ENCODE data around the gene NLGN2.
"Not testable (repeated sequence)": the region's sequence is repeated elsewhere in the genome, so short reads cannot be mapped to it uniquely, and the experiment has no call there.

Gene NLGN2

DNA sequence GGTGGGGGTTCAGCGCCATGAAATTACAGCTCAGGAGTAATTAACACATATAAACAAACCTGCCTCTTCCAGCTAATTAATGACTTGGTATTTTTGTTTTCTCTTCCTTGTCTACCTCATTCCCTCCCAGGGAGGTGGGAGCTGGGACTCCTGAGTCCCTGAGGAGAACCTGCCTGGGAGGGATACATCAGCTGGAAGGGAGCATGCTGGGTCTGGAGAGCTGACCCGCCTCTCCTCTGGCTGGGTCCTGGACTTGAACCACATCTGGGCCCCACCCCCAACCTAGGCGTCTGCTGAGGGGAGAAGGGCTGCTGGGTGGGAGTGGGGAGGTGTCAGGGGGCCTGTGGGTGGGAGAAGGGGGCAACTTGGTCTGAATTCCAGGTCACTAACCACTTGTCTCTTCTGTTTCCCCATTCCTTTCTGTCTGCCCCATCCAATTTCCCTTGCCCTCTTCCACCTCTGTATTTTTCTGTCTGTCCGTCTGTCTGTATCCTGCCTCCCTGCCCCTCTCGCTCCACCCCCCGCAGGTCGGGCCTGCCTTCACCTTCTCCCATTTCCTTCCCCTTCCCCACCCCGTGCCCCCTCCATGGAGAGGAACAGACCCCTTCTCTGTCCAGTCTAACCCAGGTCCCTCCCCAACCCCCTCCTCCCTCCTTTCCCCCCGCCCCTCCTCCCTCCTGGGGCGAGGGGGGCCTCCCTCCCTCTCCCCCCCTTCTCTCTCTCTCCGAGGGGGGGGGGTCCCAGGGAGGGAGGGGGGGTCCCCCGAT lies at the start of gene NLGN2:
NLGN2 (plus strand) TSS at position 361 of the 767 bp plus-strand sequence. CDS start 411 bp downstream, outside the sequence.
- no peak for DNase-seq (ENCODE audit: low spot score in 2 of 2)
- Histone ChIP-seq H3K4me1 (peaks cover 5% of the 10 kb centered on the region), H3K9me3 (no peaks in the 10 kb centered on the region), H3K4me3 (no peak within 1 kb of the TSS), H3K36me3 (replicated peaks) (peaks cover 10% of the 10 kb centered on the region), H3K27me3 (ENCODE audit: low read depth) (no peaks in the 10 kb centered on the region)
- in situ Hi-C loops (cut with MboI; ENCODE audit: low sequenced_read_pairs) = no loop called here

DNA sequence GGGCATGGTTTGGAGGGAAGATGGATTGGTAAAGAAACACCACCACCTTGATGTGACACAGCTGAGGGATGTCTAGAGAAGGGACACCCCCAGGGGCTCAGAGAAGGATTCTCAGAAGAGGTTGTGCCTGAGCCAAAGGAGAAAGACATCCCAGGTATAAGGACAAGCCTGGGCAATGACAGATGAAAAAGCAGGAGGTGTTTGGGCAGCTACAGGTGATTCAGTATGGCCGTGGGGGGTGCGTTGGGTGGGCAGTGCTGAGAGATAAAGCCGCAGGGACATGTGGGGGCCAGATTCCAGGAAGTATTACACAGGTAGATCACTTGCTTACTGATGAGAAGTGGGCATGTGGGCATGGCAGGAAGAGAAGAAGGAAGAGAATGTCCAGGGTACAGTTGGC lies 45.7 kb upstream of the NLGN2 start:
- DNase-seq (ENCODE audit: low spot score in 2 of 2) = no peak
- H3K4me3 ChIP-seq = no peak overlapping the region
- H3K4me1 ChIP-seq = no peaks in the 10 kb centered on the region
- H3K27me3 ChIP-seq (ENCODE audit: low read depth) = no peaks in the 10 kb centered on the region
- H3K9me3 ChIP-seq = no peaks in the 10 kb centered on the region
- no peaks in the 10 kb centered on the region for H3K36me3 ChIP-seq (replicated peaks)
- in situ Hi-C loops (cut with MboI; ENCODE audit: low sequenced_read_pairs) = no loop called here

DNA sequence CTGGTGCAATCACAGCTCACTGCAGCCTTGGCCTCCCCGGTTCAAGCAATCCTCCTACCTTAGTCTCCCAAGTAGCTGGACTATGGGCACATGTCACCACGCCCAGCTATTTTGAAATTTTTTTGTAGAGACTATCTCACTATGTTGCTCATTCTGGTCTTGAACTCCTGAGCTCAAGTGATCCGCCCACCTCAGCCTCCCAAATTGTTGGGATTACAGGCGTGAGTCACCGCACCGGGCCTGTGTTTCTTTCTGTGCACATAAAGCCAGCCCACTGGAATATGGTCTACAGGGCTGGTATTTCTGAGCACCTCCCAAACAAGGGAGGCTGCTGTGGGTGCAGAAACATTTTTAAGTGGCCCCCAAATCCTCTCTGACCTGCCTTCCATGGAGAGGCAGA lies 44.3 kb upstream of the NLGN2 start:
- no peaks in the 10 kb centered on the region for H3K9me3 ChIP-seq
- DNase-seq (ENCODE audit: low spot score in 2 of 2) = no peak
- in situ Hi-C loops (cut with MboI; ENCODE audit: low sequenced_read_pairs) = no loop called here
- H3K27me3 ChIP-seq (ENCODE audit: low read depth) = no peaks in the 10 kb centered on the region
- H3K4me1 ChIP-seq = no peaks in the 10 kb centered on the region
- no peaks in the 10 kb centered on the region for H3K36me3 ChIP-seq (replicated peaks)
- no peak overlapping the region for H3K4me3 ChIP-seq

DNA sequence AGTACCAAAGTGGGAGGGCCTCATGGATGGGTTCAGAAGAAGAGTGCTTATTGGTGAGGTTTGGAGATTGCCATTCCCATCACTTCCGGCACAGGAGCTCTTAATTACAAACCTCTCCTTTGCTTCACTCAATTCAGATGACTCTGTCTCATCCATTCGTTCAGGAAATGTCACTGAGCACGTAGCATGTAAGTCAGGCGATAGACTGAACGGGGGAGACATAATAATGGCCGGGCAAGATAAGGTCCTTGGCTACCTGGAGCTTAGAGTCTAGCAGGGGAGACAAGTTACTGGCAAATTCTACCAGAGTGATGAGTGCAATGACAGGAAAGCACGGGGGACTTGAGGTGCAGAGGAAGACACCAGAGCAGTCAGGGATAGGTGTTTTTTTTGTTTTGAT lies 41.7 kb upstream of the NLGN2 start:
- DNase-seq (ENCODE audit: low spot score in 2 of 2); H3K9me3 ChIP-seq; H3K36me3 ChIP-seq (replicated peaks); in situ Hi-C loops (cut with MboI; ENCODE audit: low sequenced_read_pairs); H3K27me3 ChIP-seq (ENCODE audit: low read depth); H3K4me3 ChIP-seq; H3K4me1 ChIP-seq: not testable (repeated sequence)

DNA sequence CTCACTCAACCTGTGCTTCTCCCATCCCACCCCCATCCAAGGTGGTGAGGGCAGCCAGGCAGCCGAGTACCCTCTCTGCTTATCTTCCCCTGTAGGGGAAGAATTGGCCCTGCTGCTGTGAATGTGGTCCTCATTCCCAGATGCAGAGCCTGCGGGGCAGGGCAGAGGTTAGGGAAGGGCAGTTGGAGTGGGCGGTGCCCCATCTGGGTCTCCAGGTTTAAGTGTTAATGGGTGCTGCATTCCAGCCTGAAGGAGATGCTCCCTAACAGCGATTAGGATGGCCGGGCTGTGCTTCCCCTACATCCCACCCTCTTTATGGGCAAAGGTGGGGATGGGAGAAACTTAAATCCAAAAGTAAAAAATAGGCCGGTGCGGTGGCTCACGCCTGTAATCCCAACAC lies 40.6 kb upstream of the NLGN2 start:
- no peaks in the 10 kb centered on the region for H3K27me3 ChIP-seq (ENCODE audit: low read depth)
- in situ Hi-C loops (cut with MboI; ENCODE audit: low sequenced_read_pairs) = no loop called here
- no peak for DNase-seq (ENCODE audit: low spot score in 2 of 2)
- no peaks in the 10 kb centered on the region for H3K36me3 ChIP-seq (replicated peaks)
- no peak overlapping the region for H3K4me3 ChIP-seq
- no peaks in the 10 kb centered on the region for H3K4me1 ChIP-seq
- no peaks in the 10 kb centered on the region for H3K9me3 ChIP-seq

DNA sequence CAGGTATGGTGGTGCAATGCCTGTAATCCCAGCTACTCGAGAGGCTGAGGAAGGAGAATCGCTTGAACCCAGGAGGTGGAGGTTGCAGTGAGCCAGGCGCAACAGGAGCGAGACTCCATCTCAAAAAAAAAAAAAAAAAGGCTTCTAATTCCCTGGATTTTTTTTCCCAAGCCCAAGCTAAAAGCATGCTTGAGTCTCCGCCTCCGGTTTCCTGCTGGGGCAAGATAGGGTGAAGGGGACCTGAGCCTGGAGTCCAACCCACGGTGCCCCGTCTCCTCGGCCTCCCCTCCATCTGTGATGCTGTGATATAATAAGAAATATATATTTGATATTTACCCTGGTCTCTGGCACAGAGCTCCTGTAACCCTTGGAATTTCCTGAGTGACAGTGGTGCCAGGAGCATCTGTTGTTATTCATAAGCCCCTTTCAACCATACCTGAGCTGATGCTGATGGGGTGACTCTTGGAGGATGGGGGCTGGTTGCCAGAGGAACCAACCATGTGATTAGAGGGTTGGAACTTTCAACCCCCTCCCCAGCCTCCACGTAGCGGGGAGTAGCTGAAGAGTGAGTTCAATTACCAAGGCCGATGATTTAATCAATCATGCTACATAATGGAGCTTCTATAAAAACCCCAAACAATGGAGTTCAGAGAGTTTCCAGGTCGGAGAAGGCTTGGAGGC lies 39.6 kb upstream of the NLGN2 start:
- H3K9me3 ChIP-seq = no peaks in the 10 kb centered on the region
- no peak overlapping the region for H3K4me3 ChIP-seq
- DNase-seq (ENCODE audit: low spot score in 2 of 2) = no peak
- H3K27me3 ChIP-seq (ENCODE audit: low read depth) = no peaks in the 10 kb centered on the region
- H3K36me3 ChIP-seq (replicated peaks) = no peaks in the 10 kb centered on the region
- H3K4me1 ChIP-seq = no peaks in the 10 kb centered on the region
- in situ Hi-C loops (cut with MboI; ENCODE audit: low sequenced_read_pairs) = no loop called here

DNA sequence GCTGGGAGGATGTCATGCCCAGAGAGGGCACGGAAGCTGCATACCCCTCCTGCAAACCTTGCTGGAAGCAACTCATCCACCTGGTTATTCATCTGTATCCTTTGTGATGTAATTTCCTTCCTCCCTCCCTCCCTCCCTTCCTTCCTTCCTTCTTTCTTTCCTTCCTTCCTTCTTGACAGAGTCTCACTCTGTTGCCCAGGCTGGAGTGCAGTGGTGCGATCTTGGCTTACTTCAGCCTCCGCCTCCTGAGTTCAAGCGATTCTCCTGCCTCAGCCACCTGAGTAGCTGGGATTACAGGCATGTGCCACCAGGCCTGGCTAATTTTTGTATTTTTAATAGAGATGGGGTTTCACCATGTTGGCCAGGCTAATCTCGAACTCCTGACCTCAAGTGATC lies 39.0 kb upstream of the NLGN2 start:
- H3K36me3 ChIP-seq (replicated peaks); H3K9me3 ChIP-seq; H3K4me1 ChIP-seq; DNase-seq (ENCODE audit: low spot score in 2 of 2); in situ Hi-C loops (cut with MboI; ENCODE audit: low sequenced_read_pairs); H3K4me3 ChIP-seq; H3K27me3 ChIP-seq (ENCODE audit: low read depth): not testable (repeated sequence)

DNA sequence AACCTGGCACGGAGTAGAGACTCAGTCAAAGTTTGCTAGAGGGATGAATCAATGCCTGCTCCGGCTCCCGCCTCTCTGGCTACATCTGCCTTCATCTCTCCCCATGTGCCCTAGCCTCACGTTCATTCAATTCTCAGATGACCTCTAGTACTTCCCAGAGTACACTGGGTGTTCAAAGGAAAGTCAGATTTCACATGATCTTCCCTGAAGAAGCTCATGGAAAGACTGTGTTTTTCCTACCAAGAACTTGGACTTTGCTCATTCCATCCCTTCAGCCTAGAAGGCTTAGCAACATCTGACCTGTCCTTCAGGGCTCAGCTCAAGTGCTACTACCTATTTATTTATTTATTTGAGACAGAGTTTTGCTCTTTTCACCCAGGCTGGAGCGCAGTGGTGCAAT lies 37.8 kb upstream of the NLGN2 start:
- in situ Hi-C loops (cut with MboI; ENCODE audit: low sequenced_read_pairs) = no loop called here

DNA sequence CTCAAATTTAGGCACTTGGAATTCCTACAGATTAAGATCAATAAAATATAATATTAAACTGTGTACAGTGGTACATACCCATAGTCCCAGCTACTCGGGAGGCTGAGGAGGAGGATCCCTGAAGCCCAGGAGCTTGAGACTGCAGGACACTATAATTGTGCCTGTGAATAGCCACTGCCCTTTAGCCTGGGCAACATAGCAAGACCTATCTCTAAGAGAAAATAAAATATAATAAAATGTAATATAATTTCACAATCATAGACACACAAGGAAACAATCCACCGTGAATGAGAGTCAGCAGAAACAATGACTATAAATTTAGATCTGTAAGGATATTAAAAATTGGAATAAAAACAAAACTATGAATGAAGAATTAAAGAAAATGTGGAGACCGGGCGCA lies 36.8 kb upstream of the NLGN2 start:
- DNase-seq (ENCODE audit: low spot score in 2 of 2) = no peak
- H3K4me1 ChIP-seq = no peaks in the 10 kb centered on the region
- H3K27me3 ChIP-seq (ENCODE audit: low read depth) = no peaks in the 10 kb centered on the region
- no peaks in the 10 kb centered on the region for H3K36me3 ChIP-seq (replicated peaks)
- H3K9me3 ChIP-seq = no peaks in the 10 kb centered on the region
- H3K4me3 ChIP-seq = no peak overlapping the region
- in situ Hi-C loops (cut with MboI; ENCODE audit: low sequenced_read_pairs) = no loop called here

More for the DNA sequence above, 37.8 kb upstream of the NLGN2 start:
- Histone ChIP-seq H3K27me3 (ENCODE audit: low read depth) (no peaks in the 10 kb centered on the region), H3K4me3 (no peak overlapping the region), H3K36me3 (replicated peaks) (no peaks in the 10 kb centered on the region), H3K9me3 (no peaks in the 10 kb centered on the region), H3K4me1 (no peaks in the 10 kb centered on the region)
- no peak for DNase-seq (ENCODE audit: low spot score in 2 of 2)

DNA sequence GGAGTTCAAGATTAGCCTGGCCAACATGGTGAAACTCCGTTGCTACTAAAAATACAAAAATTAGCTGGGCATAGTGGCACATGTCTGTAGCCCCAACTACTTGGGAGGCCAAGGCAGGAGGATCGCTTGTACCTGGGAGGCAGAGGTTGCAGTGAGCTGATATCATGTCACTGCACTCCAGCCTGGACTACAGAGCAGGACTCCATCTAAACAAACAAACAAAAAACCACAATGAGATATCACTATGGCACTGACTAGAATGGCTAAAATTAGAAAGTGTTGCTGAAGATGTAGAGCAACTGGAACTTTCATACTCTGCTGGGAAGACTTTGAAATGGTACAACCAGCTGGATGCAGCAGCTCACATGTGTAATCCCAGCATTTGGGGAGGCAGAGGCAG lies 33.3 kb upstream of the NLGN2 start:
- in situ Hi-C loops (cut with MboI; ENCODE audit: low sequenced_read_pairs) = no loop called here
- DNase-seq (ENCODE audit: low spot score in 2 of 2) = no peak
- H3K4me1 ChIP-seq = no peaks in the 10 kb centered on the region
- H3K4me3 ChIP-seq = no peak overlapping the region
- H3K9me3 ChIP-seq = peaks cover 3% of the 10 kb centered on the region; the same call in 1 of the 2 replicates
- H3K36me3 ChIP-seq (replicated peaks) = no peaks in the 10 kb centered on the region
- no peaks in the 10 kb centered on the region for H3K27me3 ChIP-seq (ENCODE audit: low read depth)

DNA sequence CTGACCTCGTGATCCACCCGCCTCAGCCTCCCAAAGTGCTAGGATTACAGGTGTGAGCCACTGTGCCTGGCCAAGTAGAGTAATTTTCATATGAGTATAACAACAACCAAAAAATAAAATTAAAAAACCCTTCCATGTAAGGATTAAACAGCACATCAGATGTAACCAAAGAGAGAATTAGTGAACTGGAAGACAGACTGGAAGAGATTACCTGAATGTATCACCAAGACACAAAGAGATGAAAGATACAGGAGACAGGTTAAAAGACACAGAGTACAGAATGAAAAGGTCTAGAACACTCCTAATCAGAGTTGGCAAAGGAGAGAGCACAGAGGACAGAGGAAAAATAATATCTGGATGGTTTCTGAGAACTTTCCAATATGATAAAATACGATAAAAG lies 28.5 kb upstream of the NLGN2 start:
- no peaks in the 10 kb centered on the region for H3K36me3 ChIP-seq (replicated peaks)
- in situ Hi-C loops (cut with MboI; ENCODE audit: low sequenced_read_pairs) = no loop called here
- no peaks in the 10 kb centered on the region for H3K27me3 ChIP-seq (ENCODE audit: low read depth)

DNA sequence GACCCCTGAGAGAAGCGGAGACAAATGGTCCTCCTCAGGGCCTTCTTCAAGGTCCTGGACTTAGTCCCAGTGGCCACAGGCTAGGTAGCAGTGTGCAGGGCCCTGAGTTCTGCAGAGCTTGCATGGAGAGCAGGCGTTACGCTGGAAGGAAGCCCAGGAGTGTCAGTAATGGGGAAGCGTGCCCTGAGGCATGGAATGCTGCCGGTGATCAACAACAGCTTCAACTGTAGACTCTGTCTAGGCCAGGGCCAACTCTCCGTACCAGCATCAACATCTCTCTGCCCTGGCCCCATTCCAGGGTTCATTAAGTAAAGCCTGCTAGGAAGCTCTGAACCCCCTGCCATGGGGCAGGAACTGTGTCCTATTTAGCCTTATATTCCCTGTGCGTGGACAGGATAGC lies 27.3 kb upstream of the NLGN2 start:
- in situ Hi-C loops (cut with MboI; ENCODE audit: low sequenced_read_pairs) = no loop called here
- DNase-seq (ENCODE audit: low spot score in 2 of 2) = no peak
- Histone ChIP-seq H3K4me3 (no peak overlapping the region), H3K27me3 (ENCODE audit: low read depth) (no peaks in the 10 kb centered on the region), H3K36me3 (replicated peaks) (no peaks in the 10 kb centered on the region), H3K4me1 (no peaks in the 10 kb centered on the region), H3K9me3 (peaks cover 3% of the 10 kb centered on the region; the same call in 1 of the 2 replicates)

More for the DNA sequence above, 28.5 kb upstream of the NLGN2 start:
- DNase-seq (ENCODE audit: low spot score in 2 of 2) = no peak
- Histone ChIP-seq H3K4me3 (no peak overlapping the region), H3K4me1 (no peaks in the 10 kb centered on the region), H3K9me3 (peaks cover 3% of the 10 kb centered on the region; the same call in 1 of the 2 replicates)

DNA sequence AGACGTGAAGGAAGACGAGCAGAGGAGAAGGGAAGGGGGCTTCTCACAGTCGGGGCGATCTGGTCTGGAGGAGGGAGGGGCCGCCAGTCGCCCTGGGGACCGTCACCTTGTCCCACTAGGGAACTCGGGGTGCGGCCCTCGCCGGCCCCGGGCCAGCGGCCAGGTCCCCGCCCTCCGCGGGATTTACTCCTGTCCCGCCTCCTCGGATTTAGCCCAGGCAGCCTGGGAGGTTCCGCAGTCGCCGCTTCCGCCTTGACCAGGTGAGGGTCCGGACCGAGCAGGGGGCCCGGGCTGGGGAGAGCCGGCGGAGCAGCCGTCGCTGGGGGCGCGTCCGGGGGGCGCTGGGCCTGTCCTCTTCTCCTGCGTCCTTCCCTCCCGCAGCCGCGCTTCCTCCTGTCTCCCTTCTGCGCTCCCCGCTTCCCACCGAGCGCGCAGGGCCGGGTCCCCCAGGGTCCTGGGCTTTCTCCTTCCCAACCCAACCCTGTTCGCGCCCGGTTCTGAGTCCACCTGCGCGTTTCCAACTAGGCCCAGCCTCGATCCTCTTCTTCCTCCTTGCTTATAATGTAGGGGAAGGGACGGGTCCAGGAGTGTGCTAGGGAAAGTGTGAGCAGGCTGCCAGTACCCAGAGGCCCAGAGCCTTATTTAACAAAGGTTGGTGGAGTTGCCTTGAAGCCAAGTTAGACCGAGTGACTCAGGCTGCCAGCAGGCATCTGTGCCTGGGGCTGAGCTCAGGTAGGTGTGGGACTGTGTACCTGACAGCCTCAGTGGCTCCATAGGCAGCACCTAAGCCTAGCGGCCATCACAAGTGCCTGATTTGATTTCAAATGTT lies 26.6 kb upstream of the NLGN2 start, which contains the start of gene TNK1:
TNK1 (plus strand) TSS at position 235 of the 829 bp plus-strand sequence. CDS start 1,838 bp downstream, outside the sequence.
- Histone ChIP-seq H3K9me3 (peaks cover 3% of the 10 kb centered on the region; the same call in 1 of the 2 replicates), H3K4me3 (no peak within 1 kb of the TSS), H3K36me3 (replicated peaks) (no peaks in the 10 kb centered on the region), H3K27me3 (ENCODE audit: low read depth) (no peaks in the 10 kb centered on the region), H3K4me1 (no peaks in the 10 kb centered on the region)
- DNase-seq (ENCODE audit: low spot score in 2 of 2) = no peak
- in situ Hi-C loops (cut with MboI; ENCODE audit: low sequenced_read_pairs) = no loop called here

DNA sequence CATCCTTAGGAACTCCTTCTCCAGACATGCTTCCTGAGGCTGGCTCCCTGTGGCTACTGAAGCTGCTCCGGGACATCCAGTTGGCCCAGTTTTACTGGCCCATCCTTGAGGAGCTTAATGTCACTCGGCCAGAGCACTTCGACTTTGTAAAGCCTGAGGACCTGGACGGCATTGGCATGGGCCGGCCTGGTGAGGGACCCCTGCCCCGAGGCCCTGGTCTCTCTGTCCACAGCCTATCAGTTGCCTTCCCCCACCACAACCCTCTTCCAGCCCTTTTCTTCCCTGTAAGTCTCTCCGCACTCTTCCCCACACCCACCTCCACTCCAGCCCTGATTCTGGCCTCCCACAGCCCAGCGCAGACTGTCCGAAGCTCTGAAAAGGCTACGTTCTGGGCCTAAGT lies 24.7 kb upstream of the NLGN2 start:
- peaks cover 3% of the 10 kb centered on the region; the same call in 1 of the 2 replicates for H3K9me3 ChIP-seq
- no peak overlapping the region for H3K4me3 ChIP-seq
- H3K4me1 ChIP-seq = no peaks in the 10 kb centered on the region
- in situ Hi-C loops (cut with MboI; ENCODE audit: low sequenced_read_pairs) = no loop called here
- DNase-seq (ENCODE audit: low spot score in 2 of 2) = no peak
- no peaks in the 10 kb centered on the region for H3K27me3 ChIP-seq (ENCODE audit: low read depth)
- H3K36me3 ChIP-seq (replicated peaks) = no peaks in the 10 kb centered on the region
